Tibial artery (tissue), 4 donors: ENCODE data around the gene KIRREL3.

Experiments
- DNase-seq, 2 donors: peaks; one replicate each; pipeline ENCODE4 v3.0.0-alpha.2; 2019
- H3K27ac ChIP-seq, 2 donors: fragments of 200-600 bp; sonication (generic) in 1 of 2; 1 replicate in 1 of 2; 2 replicates in 1 of 2; pipeline ENCODE4 v1.5.1; 2018 to 2019; ENCODE audit warnings: mild to moderate bottlenecking in 1 of 2
- H3K27me3 ChIP-seq, 2 donors: fragments of 200-600 bp; sonication (generic) in 1 of 2; one replicate each; pipeline versions ENCODE4 v1.5.1 to v1.6.0; 2016 to 2019
- H3K36me3 ChIP-seq, 3 donors: fragments of 200-600 bp; sonication (generic) in 2 of 3; one replicate each; pipeline ENCODE4 v1.5.1; 2016 to 2019; ENCODE audit warnings: mild to moderate bottlenecking in 2 of 3
- H3K4me1 ChIP-seq, 4 donors: fragments of 200-600 bp; sonication (generic) in 2 of 4; 1 replicate in 3 of 4; 2 replicates in 1 of 4; pipeline ENCODE4 v1.5.1; 2016 to 2019
- H3K4me3 ChIP-seq, 2 donors: fragments of 200-600 bp; sonication (generic) in 1 of 2; 1 replicate in 1 of 2; 2 replicates in 1 of 2; pipeline ENCODE4 v1.5.1; 2018 to 2019; ENCODE audit warnings: mild to moderate bottlenecking in 2 of 2
- H3K9me3 ChIP-seq, 3 donors: fragments of 200-600 bp; sonication (generic) in 1 of 3; one replicate each; pipeline ENCODE4 v1.5.1; 2016 to 2019
- intact Hi-C: fragments of 100-400 bp; cut with DNase I; formaldehyde crosslinking; loops from one replicate; pipeline ENCODE4 v1.15.0; 2023; ENCODE audit warnings: low total_unique reads
- TF ChIP-seq, protein P1 (sequence below), 2 experiments: fragments of 200-600 bp in 1 of 2; fragments of 450-650 bp in 1 of 2; IDR thresholded peaks; one replicate each; pipeline ENCODE4 v1.5.1; 2017 to 2019; ENCODE audit warnings: antibody characterized with exemption in 2 of 2, mild to moderate bottlenecking in 1 of 2, moderate library complexity in 1 of 2

The KIRREL3 gene

DNA sequence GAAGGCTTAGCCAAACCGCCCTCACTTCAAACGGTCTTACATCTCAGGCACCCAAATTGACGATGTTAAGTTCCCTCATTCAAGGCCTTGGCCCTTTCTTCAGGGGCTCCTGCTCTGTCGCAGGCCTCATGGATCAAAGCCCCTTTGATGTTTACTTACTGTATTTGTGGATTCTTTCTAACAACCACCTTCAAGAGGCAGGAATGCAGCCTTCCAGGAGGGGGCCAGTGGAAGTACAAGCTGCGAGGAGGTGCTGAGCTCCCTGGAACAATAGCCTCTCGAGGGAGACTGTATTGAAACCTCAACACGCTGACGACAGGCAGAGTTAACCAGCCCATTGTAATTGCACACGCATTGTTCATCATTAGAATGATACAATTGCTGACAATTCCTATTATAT is 436.0 kb downstream of the KIRREL3 start:
- Histone ChIP-seq H3K27me3 (peaks cover 0 to 10% of the 10 kb centered on the region in 2 donors), H3K4me3 (no peak overlapping the region), H3K27ac (no peak overlapping the region), H3K36me3 (no peaks in the 10 kb centered on the region), H3K4me1 (no peaks in the 10 kb centered on the region), H3K9me3 (no peaks in the 10 kb centered on the region)
- DNase-seq, result no peak
- intact Hi-C loops, result no loop called here
- TF ChIP-seq, protein P1, sequence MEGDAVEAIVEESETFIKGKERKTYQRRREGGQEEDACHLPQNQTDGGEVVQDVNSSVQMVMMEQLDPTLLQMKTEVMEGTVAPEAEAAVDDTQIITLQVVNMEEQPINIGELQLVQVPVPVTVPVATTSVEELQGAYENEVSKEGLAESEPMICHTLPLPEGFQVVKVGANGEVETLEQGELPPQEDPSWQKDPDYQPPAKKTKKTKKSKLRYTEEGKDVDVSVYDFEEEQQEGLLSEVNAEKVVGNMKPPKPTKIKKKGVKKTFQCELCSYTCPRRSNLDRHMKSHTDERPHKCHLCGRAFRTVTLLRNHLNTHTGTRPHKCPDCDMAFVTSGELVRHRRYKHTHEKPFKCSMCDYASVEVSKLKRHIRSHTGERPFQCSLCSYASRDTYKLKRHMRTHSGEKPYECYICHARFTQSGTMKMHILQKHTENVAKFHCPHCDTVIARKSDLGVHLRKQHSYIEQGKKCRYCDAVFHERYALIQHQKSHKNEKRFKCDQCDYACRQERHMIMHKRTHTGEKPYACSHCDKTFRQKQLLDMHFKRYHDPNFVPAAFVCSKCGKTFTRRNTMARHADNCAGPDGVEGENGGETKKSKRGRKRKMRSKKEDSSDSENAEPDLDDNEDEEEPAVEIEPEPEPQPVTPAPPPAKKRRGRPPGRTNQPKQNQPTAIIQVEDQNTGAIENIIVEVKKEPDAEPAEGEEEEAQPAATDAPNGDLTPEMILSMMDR (IDR thresholded peaks at IDR 0.05), result no peak

DNA sequence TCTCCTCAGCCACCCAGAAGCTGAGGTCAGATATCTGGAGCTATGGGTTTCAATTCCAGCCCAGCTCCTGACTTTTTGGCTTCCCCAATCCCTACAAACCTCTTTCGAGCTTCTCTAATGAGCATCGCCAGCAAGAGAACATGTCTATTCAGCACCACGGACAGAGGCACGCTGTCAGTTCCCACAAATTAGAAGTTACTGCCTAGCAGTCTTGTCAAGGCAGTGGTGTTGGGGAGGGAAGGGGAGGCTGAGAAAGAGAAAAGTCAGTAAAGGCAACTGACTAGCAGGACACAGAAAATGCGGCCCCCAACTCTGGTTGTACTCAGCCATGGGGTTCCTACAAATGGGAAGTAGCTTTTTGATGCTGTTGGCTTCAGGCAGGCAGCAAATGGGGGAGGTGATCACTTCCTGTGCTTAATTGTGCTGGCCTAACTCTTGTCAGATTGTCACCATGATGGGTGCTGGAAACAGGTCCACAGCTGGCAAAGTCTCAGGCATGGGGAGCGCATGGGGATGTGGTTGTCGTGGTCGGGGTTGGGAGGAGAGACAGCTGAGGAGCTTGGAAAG is 439.2 kb downstream of the KIRREL3 start:
- H3K36me3 ChIP-seq, result no peaks in the 10 kb centered on the region
- no peak overlapping the region for H3K4me3 ChIP-seq
- intact Hi-C loops, result no loop called here
- TF ChIP-seq, protein P1 (IDR thresholded peaks at IDR 0.05), result no peak
- no peaks in the 10 kb centered on the region for H3K4me1 ChIP-seq
- no peak for DNase-seq
- peaks cover 0 to 7% of the 10 kb centered on the region in 2 donors for H3K27me3 ChIP-seq
- H3K27ac ChIP-seq, result no peak overlapping the region
- no peaks in the 10 kb centered on the region for H3K9me3 ChIP-seq

DNA sequence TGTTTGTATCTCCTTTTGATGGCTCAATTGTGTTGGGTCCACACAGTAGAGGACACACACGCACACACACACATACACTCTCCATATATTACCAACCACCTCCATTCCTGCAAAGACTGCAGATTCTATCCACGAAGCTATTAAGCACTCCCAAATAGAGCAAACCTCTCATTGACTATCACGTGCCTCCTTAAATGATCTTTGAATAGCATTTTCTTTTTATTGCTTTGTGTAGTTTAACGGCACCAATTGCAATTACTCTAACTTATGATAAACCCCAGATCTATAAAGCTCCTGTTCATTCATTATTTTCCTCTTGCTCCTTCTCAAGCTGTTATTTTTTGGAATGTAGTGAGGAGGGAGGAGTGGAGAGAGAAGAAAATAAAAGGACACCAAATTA is 440.3 kb downstream of the KIRREL3 start:
- Histone ChIP-seq H3K9me3 (no peaks in the 10 kb centered on the region), H3K4me1 (no peaks in the 10 kb centered on the region), H3K27me3 (peaks cover 0 to 7% of the 10 kb centered on the region in 2 donors), H3K4me3 (no peak overlapping the region), H3K36me3 (no peaks in the 10 kb centered on the region), H3K27ac (no peak overlapping the region)
- TF ChIP-seq, protein P1 (IDR thresholded peaks at IDR 0.05), result no peak
- intact Hi-C loops, result no loop called here
- DNase-seq, result no peak

DNA sequence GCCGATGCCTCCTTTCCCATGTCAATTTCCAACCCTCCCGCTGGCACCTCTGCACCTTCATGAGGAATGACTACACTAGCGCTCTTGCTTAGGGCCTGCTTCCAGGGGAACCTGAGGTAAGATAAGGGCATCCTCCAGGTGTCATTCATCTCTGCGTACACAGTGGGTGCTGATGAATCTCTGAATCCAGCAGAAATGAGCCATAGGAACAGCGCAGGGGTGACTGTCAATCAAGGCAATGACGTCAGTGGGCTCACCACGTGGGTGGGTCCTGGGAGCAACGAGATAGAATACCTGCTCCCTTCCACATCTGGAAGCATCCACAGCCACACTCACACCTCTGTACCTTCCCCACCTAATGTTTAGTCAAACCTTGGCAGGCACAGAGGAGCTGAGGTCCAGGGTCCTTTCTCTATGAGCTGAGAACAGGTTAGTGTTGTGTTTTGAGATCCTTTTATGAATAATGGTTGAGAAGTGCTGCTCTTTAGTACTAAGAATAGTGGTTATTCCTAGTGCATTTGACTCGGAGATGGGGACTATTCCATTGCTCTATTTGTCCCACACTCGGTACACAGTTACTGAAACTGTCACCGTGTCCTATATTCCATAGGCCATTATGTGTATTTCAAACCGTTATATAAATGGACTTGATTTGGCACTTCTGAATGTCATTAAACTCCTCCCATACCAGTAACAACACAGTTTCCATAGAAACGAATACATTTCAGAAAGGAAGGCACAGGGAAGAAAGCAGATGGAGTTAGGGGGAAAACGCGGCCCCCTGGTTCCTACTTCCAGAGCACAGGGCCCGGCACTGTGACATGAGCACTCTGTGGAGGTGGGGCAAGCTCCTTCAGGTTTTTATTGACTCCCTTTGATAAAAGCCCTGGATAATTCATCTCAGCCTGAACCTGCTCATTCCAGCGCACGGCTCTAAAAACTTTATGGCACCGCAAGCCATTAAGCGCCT is 451.7 kb downstream of the KIRREL3 start:
- H3K4me1 ChIP-seq, result peaks cover 0 to 12% (median 0%) of the 10 kb centered on the region in 4 donors
- intact Hi-C loops, result no loop called here
- no peak overlapping the region for H3K4me3 ChIP-seq
- no peaks in the 10 kb centered on the region for H3K36me3 ChIP-seq
- TF ChIP-seq, protein P1 (IDR thresholded peaks at IDR 0.05), result no peak
- DNase-seq, result no peak
- no peak overlapping the region for H3K27ac ChIP-seq
- H3K27me3 ChIP-seq, result peaks cover 0 to 30% of the 10 kb centered on the region in 2 donors
- H3K9me3 ChIP-seq, result no peaks in the 10 kb centered on the region

DNA sequence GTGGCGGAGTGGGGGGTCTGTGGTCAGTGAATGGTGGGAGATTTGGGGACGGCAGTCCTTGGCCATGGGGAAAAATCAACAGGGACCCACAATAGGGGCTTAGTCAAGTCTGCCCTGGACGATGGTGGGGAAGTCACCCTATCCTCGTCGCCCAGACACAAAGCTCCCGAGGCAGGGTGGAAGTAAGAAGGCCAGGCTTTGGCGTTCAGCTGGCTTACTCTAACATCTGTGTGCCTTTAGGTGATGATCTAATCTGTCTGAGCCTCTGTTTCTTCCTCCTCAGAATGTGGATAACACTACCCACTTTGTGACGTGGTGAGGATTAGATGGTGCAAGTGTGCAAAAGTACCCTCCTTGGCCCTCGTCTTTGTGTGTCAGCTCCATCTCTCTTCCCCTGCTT is 452.9 kb downstream of the KIRREL3 start:
- H3K27me3 ChIP-seq, result peaks cover 0 to 35% of the 10 kb centered on the region in 2 donors
- H3K4me1 ChIP-seq, result peaks cover 0 to 12% (median 0%) of the 10 kb centered on the region in 4 donors
- no peak overlapping the region for H3K4me3 ChIP-seq
- TF ChIP-seq, protein P1 (IDR thresholded peaks at IDR 0.05), result no peak
- H3K36me3 ChIP-seq, result no peaks in the 10 kb centered on the region
- intact Hi-C loops, result no loop called here
- DNase-seq, result no peak
- H3K9me3 ChIP-seq, result no peaks in the 10 kb centered on the region
- no peak overlapping the region for H3K27ac ChIP-seq
